ENCODE measurements around the gene SVIL. TPM values are rescaled to one million over a fixed set of nuclear protein-coding genes. Genes with fewer than 3 reads are reported as not detected.

The SVIL gene
- total RNA-seq, 4 donors from 2014 or later, result 30.3 to 84.3 (median 62.5) TPM

GRCh38 chr10:29415876-29416275 is 218.9 kb downstream of the SVIL start:
- Histone ChIP-seq H3K27me3 (no peaks in the 10 kb centered on the region), H3K9me3 (no peaks in the 10 kb centered on the region), H3K27ac (no peak overlapping the region), H3K4me3 (no peak overlapping the region), H3K36me3 (peaks cover 0 to 13% (median 0%) of the 10 kb centered on the region in 3 donors), H3K4me1 (peaks cover 0 to 3% (median 0%) of the 10 kb centered on the region in 4 donors)
- TF ChIP-seq POLR2A (IDR thresholded peaks at IDR 0.05), result no peak
- no peak for TF ChIP-seq CTCF (IDR thresholded peaks at IDR 0.05)
- DNase-seq, result no peak

GRCh38 chr10:29414501-29414900 is 220.3 kb downstream of the SVIL start:
- no peak for DNase-seq
- no peak for TF ChIP-seq CTCF (IDR thresholded peaks at IDR 0.05)
- no peak for TF ChIP-seq POLR2A (IDR thresholded peaks at IDR 0.05)
- no peak overlapping the region for H3K27ac ChIP-seq
- no peaks in the 10 kb centered on the region for H3K27me3 ChIP-seq
- peaks cover 0 to 7% (median 0%) of the 10 kb centered on the region in 3 donors for H3K36me3 ChIP-seq
- H3K9me3 ChIP-seq, result no peaks in the 10 kb centered on the region
- H3K4me1 ChIP-seq, result peaks cover 0 to 8% (median 0%) of the 10 kb centered on the region in 4 donors
- H3K4me3 ChIP-seq, result no peak overlapping the region

GRCh38 chr10:29412485-29412884 is 222.3 kb downstream of the SVIL start:
- Histone ChIP-seq H3K27me3 (no peaks in the 10 kb centered on the region), H3K9me3 (no peaks in the 10 kb centered on the region), H3K36me3 (peaks cover 0 to 7% (median 0%) of the 10 kb centered on the region in 3 donors), H3K4me3 (no peak overlapping the region), H3K27ac (no peak overlapping the region), H3K4me1 (peaks cover 0 to 13% (median 0%) of the 10 kb centered on the region in 4 donors)
- DNase-seq, result no peak
- TF ChIP-seq POLR2A (IDR thresholded peaks at IDR 0.05), result no peak
- TF ChIP-seq CTCF (IDR thresholded peaks at IDR 0.05), result no peak

GRCh38 chr10:29411666-29412315 is 223.0 kb downstream of the SVIL start:
- Histone ChIP-seq H3K4me1 (peaks cover 0 to 13% (median 0%) of the 10 kb centered on the region in 4 donors), H3K27me3 (no peaks in the 10 kb centered on the region), H3K36me3 (peaks cover 0 to 7% (median 0%) of the 10 kb centered on the region in 3 donors), H3K4me3 (no peak overlapping the region), H3K9me3 (no peaks in the 10 kb centered on the region), H3K27ac (no peak overlapping the region)
- TF ChIP-seq POLR2A (IDR thresholded peaks at IDR 0.05) (no peak), CTCF (IDR thresholded peaks at IDR 0.05) (no peak)
- DNase-seq, result no peak

- Histone ChIP-seq H3K4me3 (peak overlapping the region; percentile 66 to 87 (median 73)), H3K4me1 (peaks cover 0 to 13% (median 0%) of the 10 kb centered on the region in 4 donors), H3K36me3 (no peaks in the 10 kb centered on the region), H3K27ac (peak overlapping the region; percentile 73 to 98 (median 87)), H3K9me3 (no peaks in the 10 kb centered on the region), H3K27me3 (no peaks in the 10 kb centered on the region)
- peak; percentile 33 to 86 (median 83) for DNase-seq
- TF ChIP-seq CTCF (IDR thresholded peaks at IDR 0.05) (peak in 1 of 6 experiments; percentile 4), POLR2A (IDR thresholded peaks at IDR 0.05) (peak; percentile 79 to 84)
Measured at GRCh38 chr10:29409241-29410054, 225.3 kb downstream of the SVIL start.

All from Peyer's patch (tissue), 4 donors.